ENCODE data around the gene GNRH2. TPM values are rescaled to one million over a fixed set of nuclear protein-coding genes. Genes with fewer than 3 reads are reported as not detected.

Gene GNRH2
- total RNA-seq, 1 experiment from 2014 or later = 0.65 TPM

DNA sequence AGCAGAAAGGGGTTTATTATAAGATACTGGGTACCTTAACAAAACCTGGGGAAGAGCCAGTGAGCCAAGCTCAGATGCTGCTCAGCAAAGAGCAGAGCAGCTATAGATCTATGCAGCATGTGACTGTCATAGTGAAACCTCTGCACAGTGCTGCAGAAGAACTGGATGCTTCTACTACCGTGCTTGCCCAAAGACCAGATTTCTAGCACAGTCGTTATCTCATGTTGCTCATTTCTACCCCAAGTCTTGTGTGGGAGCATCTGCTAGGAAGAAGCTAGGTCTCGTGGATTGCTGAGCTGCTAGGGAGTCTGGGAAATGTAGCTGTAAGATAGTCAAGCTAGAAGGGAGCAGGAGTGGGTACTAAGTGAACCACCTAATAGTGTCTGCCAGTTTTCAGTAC is 31.7 kb upstream of the GNRH2 start:
- Histone ChIP-seq H3K27me3 (ENCODE audit: insufficient read depth, low read depth) (no peaks in the 10 kb centered on the region), H3K9me2 (ENCODE audit: insufficient read depth) (no peaks in the 10 kb centered on the region), H3K4me2 (no peak overlapping the region), H4K20me1 (ENCODE audit: insufficient read depth) (no peaks in the 10 kb centered on the region), H3K9me3 (ENCODE audit: insufficient read depth, low read depth) (no peaks in the 10 kb centered on the region), H3K36me3 (ENCODE audit: low read depth) (no peaks in the 10 kb centered on the region), H3K79me2 (ENCODE audit: low read depth) (no peaks in the 10 kb centered on the region), H3K4me3 (no peak overlapping the region), H3K4me1 (replicated peaks; ENCODE audit: insufficient read depth) (no peaks in the 10 kb centered on the region), H2AFZ (no peak overlapping the region), H3K27ac (no peak overlapping the region), H3F3A (ENCODE audit: insufficient read depth, low read depth) (no peaks in the 10 kb centered on the region)
- CTCF ChIA-PET = interaction anchor here (0.6 kb wide), 1 partner anchor 153 kb away, joined by 6 read pairs; no protein-coding TSS in a partner anchor
- intact Hi-C loops (cut with micrococcal nuclease; ENCODE audit: unreplicated experiment) = no loop called here
- BruUV-seq (replicated peaks) = no TSS peak
- TF ChIP-seq EZH2 (IDR thresholded peaks at IDR 0.05; ENCODE audit: low read depth) = no peak
- TF ChIP-seq, protein P1, sequence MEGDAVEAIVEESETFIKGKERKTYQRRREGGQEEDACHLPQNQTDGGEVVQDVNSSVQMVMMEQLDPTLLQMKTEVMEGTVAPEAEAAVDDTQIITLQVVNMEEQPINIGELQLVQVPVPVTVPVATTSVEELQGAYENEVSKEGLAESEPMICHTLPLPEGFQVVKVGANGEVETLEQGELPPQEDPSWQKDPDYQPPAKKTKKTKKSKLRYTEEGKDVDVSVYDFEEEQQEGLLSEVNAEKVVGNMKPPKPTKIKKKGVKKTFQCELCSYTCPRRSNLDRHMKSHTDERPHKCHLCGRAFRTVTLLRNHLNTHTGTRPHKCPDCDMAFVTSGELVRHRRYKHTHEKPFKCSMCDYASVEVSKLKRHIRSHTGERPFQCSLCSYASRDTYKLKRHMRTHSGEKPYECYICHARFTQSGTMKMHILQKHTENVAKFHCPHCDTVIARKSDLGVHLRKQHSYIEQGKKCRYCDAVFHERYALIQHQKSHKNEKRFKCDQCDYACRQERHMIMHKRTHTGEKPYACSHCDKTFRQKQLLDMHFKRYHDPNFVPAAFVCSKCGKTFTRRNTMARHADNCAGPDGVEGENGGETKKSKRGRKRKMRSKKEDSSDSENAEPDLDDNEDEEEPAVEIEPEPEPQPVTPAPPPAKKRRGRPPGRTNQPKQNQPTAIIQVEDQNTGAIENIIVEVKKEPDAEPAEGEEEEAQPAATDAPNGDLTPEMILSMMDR (conservative IDR thresholded peaks at IDR 0.05) = no peak
- DNase-seq = no peak
- POLR2A ChIA-PET (ENCODE audit: unreplicated experiment) = interaction anchor here (0.6 kb wide), 2 partner anchors 144 to 554 kb away, joined by 3 read pairs; no protein-coding TSS in a partner anchor

DNA sequence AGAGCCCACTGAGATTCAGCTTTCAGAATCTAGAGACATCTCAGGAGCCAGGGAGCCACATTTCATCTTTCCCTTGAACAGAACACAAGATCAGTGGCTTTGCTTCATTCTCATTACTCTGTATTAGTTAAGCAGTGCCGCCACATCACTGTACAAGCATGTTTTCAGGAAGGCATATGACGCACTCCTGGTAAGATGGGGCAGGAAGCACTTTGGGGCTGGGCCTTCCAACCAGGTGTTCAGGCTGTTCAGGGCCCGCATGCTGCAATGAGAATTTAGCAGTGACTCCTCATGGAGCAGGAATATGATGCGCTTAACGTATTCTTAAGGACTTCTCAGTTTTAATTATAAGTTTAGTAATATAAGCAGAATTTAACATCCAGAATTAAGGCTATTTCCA is 29.7 kb upstream of the GNRH2 start:
- Histone ChIP-seq H4K20me1 (ENCODE audit: insufficient read depth) (no peaks in the 10 kb centered on the region), H3K4me1 (replicated peaks; ENCODE audit: insufficient read depth) (no peaks in the 10 kb centered on the region), H3K27me3 (ENCODE audit: insufficient read depth, low read depth) (no peaks in the 10 kb centered on the region), H3K36me3 (ENCODE audit: low read depth) (peaks cover 8% of the 10 kb centered on the region; the same call in 1 of the 2 replicates), H3F3A (ENCODE audit: insufficient read depth, low read depth) (no peaks in the 10 kb centered on the region), H3K4me2 (no peak overlapping the region), H3K79me2 (ENCODE audit: low read depth) (no peaks in the 10 kb centered on the region), H3K9me2 (ENCODE audit: insufficient read depth) (no peaks in the 10 kb centered on the region), H3K9me3 (ENCODE audit: insufficient read depth, low read depth) (no peaks in the 10 kb centered on the region), H2AFZ (no peak overlapping the region), H3K4me3 (no peak overlapping the region), H3K27ac (no peak overlapping the region)
- no peak for DNase-seq
- no TSS peak for BruUV-seq (replicated peaks)
- ChIA-PET CTCF (no interaction called here), POLR2A (ENCODE audit: unreplicated experiment) (no interaction called here)
- intact Hi-C loops (cut with micrococcal nuclease; ENCODE audit: unreplicated experiment) = no loop called here
- TF ChIP-seq, protein P1 (conservative IDR thresholded peaks at IDR 0.05) = no peak
- no peak for TF ChIP-seq EZH2 (IDR thresholded peaks at IDR 0.05; ENCODE audit: low read depth)

DNA sequence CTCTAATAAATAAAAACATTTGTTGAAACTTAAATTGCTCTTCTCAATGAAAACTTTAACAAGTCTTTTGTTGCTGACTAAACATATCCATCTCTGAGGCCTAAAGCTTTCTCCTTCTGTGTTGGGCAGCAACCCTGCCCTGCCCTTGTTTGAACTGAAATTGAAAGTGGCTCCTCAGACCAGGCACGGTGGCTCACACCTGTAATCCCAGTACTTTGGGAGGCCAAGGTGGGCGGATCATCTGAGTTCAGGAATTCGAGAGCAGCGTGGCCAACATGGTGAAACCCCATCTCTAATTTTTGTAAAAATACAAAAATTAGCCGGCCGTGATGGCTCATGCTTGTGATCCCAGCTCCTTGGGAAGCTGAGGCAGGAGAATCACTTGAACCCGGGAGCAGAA is 29.2 kb upstream of the GNRH2 start:
- Histone ChIP-seq H3K4me1 (replicated peaks; ENCODE audit: insufficient read depth) (no peaks in the 10 kb centered on the region), H3K36me3 (ENCODE audit: low read depth) (peaks cover 8% of the 10 kb centered on the region; the same call in 1 of the 2 replicates), H2AFZ (no peak overlapping the region), H3K27me3 (ENCODE audit: insufficient read depth, low read depth) (no peaks in the 10 kb centered on the region), H3F3A (ENCODE audit: insufficient read depth, low read depth) (no peaks in the 10 kb centered on the region), H3K9me3 (ENCODE audit: insufficient read depth, low read depth) (no peaks in the 10 kb centered on the region), H3K79me2 (ENCODE audit: low read depth) (no peaks in the 10 kb centered on the region), H3K4me2 (no peak overlapping the region), H3K4me3 (no peak overlapping the region), H3K27ac (no peak overlapping the region), H4K20me1 (ENCODE audit: insufficient read depth) (no peaks in the 10 kb centered on the region), H3K9me2 (ENCODE audit: insufficient read depth) (no peaks in the 10 kb centered on the region)
- POLR2A ChIA-PET (ENCODE audit: unreplicated experiment) = no interaction called here
- BruUV-seq (replicated peaks) = no TSS peak
- DNase-seq = no peak
- intact Hi-C loops (cut with micrococcal nuclease; ENCODE audit: unreplicated experiment) = no loop called here
- CTCF ChIA-PET = no interaction called here
- TF ChIP-seq EZH2 (IDR thresholded peaks at IDR 0.05; ENCODE audit: low read depth) = no peak
- TF ChIP-seq, protein P1 (conservative IDR thresholded peaks at IDR 0.05) = no peak
